Umbilical cord (tissue), 2 donors: Measurements from ENCODE around the gene DSG1. TPM values are rescaled to one million over a fixed set of nuclear protein-coding genes. Genes with fewer than 3 reads are reported as not detected.
A peak's percentile ranks its signal among the peaks of the same experiment; 100 is the strongest.
"Not testable (repeated sequence)": the region's sequence is repeated elsewhere in the genome, so short reads cannot be mapped to it uniquely, and the experiment has no call there.

Experiments
- DNase-seq: peaks from one replicate; pipeline ENCODE4 v3.0.0-alpha.2; 2015; ENCODE audit warnings: low spot score
- total RNA-seq: library from RNA; depleted of rRNA; stranded (reverse); fragments of >200 nt; gene quantifications from one replicate; pipeline ENCODE4 v1.2.3, GENCODE V29; 2014; ENCODE audit warnings: low replicate concordance; ENCODE audit not compliant: insufficient read depth

DSG1 gene
- total RNA-seq: 26.5 TPM

GRCh38 chr18:31317860-31318259 lies at the start of gene DSG1:
Gene DSG1 (plus strand): TSS chr18:31318160. CDS start chr18:31318301, 141 bp downstream.
- no peak for DNase-seq

- DNase-seq: no peak
Measured at GRCh38 chr18:31268985-31269406, 49.0 kb upstream of the DSG1 start.

- no peak for DNase-seq
Measured at GRCh38 chr18:31269566-31269965, 48.4 kb upstream of the DSG1 start.

GRCh38 chr18:31270578-31270977 lies 47.4 kb upstream of the DSG1 start:
- DNase-seq: no peak

- peak; percentile 13 for DNase-seq
Measured at GRCh38 chr18:31273812-31274527, 44.0 kb upstream of the DSG1 start.

- peak; percentile 60 for DNase-seq
Measured at GRCh38 chr18:31274931-31275330, 43.0 kb upstream of the DSG1 start.

- DNase-seq: peak; percentile 35
Measured at GRCh38 chr18:31275722-31276463, 42.1 kb upstream of the DSG1 start.

- DNase-seq: peak; percentile 77
Measured at GRCh38 chr18:31278609-31279071, 39.3 kb upstream of the DSG1 start.

GRCh38 chr18:31280502-31280901 lies 37.5 kb upstream of the DSG1 start:
- no peak for DNase-seq

- no peak for DNase-seq
Measured at GRCh38 chr18:31281437-31281836, 36.5 kb upstream of the DSG1 start.

GRCh38 chr18:31289446-31289845 lies 28.5 kb upstream of the DSG1 start:
- not testable (repeated sequence) for DNase-seq

- DNase-seq: no peak
Measured at GRCh38 chr18:31291688-31292087, 26.3 kb upstream of the DSG1 start.

GRCh38 chr18:31294199-31294747 lies 23.7 kb upstream of the DSG1 start:
- no peak for DNase-seq

- DNase-seq: no peak
Measured at GRCh38 chr18:31297248-31297647, 20.7 kb upstream of the DSG1 start.

- DNase-seq: peak; percentile 37
Measured at GRCh38 chr18:31301201-31301655, 16.7 kb upstream of the DSG1 start.

- peak; percentile 28 for DNase-seq
Measured at GRCh38 chr18:31302991-31303390, 15.0 kb upstream of the DSG1 start.

GRCh38 chr18:31303771-31304170 lies 14.2 kb upstream of the DSG1 start:
- DNase-seq: no peak

- no peak for DNase-seq
Measured at GRCh38 chr18:31309115-31309514, 8.8 kb upstream of the DSG1 start.

- DNase-seq: no peak
Measured at GRCh38 chr18:31316974-31317373, 986 bp upstream of the DSG1 start.

GRCh38 chr18:31321719-31322118 lies 3.8 kb downstream of the DSG1 start:
- no peak for DNase-seq

GRCh38 chr18:31325051-31325450 lies 7.1 kb downstream of the DSG1 start:
- DNase-seq: peak; percentile 87

- no peak for DNase-seq
Measured at GRCh38 chr18:31329787-31330438, 12.0 kb downstream of the DSG1 start.
